Measurements from ENCODE around the gene ACAA1.
"Not testable (repeated sequence)": the region's sequence is repeated elsewhere in the genome, so short reads cannot be mapped to it uniquely, and the experiment has no call there.

The ACAA1 gene

DNA sequence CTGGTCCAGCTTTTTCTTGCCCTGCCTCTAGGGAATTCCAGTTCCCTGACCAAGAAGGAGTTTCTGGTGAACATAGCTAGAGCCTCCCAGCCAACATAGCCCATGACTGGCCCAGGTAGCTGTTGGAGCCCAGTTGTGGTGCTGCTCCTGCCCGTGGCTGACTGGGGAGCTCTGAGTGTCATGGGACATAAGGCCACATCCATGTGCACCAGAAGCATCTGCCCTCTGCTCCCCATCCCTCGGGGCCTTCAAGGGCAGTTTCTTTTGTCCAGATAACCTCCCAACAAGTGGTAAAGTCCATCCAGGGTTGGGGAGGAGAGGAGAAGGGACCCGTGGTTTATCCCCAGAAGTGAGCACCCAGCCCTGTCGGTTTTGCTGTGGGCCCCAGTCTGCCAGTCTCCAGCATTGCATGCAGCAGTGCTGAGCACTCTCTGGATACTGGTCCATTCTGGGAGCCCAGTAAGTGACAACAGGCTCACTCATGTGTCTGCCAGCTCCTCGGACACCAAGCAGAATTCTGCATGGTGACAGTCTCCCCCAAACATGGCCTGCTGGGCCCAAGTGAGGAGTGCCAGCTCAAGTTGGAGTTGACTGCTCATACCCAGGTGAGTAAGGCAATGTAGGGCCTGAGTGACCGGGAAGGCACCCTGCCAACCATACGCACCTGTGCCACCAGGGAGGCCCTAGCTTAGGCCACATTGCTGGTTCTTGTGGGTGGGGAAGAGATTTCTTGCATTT, 28.8 kb downstream of the ACAA1 start:
- no peak for DNase-seq (ENCODE audit: low read depth in 2 of 2)

DNA sequence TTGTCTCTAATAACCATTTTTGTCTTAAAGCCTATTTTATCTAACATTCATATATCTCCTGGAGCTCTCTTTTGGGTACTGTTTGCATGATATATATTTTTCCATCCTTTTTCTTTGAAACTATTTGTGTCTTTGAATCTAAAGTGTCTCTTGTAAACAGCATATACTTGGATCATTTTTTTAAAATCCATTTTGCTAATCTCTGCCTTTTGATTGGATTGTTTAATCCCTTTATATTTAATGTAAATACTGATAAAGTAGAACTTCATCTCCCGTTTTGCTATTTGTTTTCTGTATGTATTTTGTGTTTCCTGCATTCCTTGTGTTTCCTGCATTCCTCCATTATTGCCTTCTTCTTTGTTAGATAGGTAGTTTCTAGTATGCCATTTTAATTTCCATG, 31.4 kb downstream of the ACAA1 start:
- DNase-seq (ENCODE audit: low read depth in 2 of 2) = no peak

- DNase-seq (ENCODE audit: low read depth in 2 of 2) = no peak
Measured at GRCh38 chr3:38102444-38102814, 34.5 kb downstream of the ACAA1 start.

DNA sequence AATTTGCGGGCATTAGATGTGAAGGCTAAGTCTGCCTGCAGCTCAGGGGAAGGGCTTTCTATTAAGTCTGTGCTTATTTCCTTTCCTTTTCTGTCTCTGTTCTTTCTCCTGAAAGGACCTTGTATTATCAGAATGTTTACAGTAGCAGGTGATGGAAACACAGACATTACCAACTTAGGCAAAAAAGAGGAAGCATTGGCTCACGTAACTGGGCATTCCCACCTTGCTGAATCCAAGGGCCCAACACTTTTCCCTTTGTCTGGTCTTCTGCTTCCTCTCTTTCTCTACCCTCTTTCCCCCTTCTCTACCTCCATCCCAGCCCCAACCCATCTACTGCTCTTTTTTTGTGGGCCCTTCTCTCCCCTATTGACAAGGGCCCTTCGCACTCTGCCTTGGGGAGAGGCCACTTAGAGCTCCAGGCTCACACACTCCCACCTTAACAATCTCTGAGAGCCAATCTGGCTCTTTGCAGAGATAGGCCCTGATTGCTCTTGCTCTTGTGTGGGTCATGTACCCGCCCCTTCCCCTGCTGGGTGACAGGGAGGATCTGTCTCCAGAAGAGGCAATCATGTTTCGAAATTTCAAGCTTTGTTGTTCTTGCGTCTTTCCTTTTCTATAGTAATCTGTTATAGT, 35.0 kb downstream of the ACAA1 start:
- no peak for DNase-seq (ENCODE audit: low read depth in 2 of 2)

DNA sequence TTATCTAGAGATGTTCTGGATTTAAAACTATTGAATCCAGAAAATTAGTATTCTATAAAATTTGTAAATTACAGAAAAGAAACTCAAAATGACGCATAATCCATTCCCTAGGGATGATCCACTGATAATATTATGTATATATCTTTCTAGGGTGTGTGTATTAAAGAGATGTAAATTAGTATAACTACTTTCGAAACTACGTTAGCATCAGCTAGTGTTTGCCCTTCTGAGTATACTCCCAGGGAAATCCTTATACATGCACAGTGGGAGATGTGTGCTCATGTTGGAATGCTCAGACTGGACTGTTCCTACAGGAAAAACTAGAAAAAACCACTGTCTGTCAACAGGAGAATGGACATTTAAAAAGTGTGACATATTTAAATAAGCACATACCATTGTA, 36.4 kb downstream of the ACAA1 start:
- DNase-seq (ENCODE audit: low read depth in 2 of 2) = no peak

DNA sequence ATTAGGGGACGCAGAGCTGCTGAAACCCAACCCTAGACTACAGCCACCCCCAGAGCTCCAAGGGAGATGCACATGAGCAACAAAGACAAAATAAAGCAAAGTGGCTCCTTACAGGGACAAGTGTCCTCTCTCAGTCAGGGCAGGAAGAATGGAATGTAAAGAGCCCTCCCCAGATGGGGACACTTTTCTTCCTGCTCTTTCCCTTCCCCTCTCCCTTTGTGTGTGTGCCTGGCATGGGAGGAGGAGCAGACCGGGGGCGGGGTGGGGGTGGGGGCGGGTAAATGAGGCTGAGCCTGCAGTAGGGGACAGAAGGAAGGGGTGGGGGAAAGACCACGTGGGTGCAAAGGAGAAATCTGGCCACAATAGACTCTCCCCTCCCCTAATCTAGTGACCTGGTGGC, 37.4 kb downstream of the ACAA1 start:
- no peak for DNase-seq (ENCODE audit: low read depth in 2 of 2)

DNA sequence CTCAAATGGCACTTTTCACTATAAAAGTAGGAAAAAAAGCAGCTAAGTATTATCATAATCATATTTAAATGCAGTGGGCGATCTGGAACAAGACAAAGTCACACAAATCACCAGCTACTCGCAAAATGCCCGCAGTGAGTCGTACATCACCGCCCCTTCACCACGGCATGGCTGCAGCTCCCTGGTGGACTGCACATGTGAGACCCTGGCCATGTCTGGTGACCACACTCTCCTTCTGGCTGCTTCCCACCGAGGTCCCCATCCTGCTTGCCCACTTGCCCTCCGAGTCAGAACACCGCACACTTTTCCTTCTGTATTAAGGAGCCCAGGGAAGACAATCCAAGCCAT, 38.6 kb downstream of the ACAA1 start:
- DNase-seq (ENCODE audit: low read depth in 2 of 2) = no peak

GRCh38 chr3:38097446-38098375, 39.2 kb downstream of the ACAA1 start:
- no peak for DNase-seq (ENCODE audit: low read depth in 2 of 2)

DNA sequence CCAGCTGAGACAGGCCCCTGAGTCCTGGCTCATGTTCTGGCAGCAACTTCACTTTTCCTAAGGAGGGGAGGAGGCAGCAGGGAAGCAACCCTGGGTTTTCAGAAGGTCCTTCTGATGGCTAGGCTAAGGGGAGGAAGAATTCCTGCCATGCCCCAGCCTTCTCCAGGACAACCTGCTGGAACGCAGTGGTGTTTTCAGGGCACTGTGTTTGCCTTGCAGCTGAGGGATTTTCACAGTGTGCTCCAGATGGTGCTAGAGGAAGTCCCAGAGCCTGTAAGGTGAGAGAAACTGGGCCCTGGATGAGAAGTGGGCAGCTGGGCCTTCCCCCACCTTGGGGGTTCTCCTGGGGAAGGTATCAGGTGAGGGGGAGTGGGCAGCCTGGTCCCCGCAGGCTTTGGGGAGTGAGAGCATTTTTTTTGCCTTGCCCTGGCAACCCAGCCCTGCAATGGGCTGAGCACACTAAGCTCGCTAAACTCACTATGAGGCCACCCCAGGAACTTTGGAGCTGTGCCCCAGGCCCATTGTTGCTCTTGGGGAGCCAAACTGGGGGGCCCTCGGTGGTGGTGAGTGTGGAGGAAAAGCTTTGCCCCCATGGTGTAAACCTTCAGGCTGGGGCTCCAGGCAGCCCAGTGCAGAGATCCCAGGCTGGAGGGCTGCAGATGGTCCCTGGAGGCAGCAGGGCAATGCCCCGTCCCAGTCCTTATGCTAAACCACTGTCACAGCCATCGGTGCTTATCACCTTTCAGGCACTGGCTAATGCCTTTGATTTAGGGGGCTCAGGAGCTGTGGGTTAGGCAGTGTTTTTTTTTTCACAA, 41.1 kb downstream of the ACAA1 start:
- DNase-seq (ENCODE audit: low read depth in 2 of 2) = no peak

GRCh38 chr3:38094999-38095398, 41.9 kb downstream of the ACAA1 start:
- DNase-seq (ENCODE audit: low read depth in 2 of 2) = no peak

DNA sequence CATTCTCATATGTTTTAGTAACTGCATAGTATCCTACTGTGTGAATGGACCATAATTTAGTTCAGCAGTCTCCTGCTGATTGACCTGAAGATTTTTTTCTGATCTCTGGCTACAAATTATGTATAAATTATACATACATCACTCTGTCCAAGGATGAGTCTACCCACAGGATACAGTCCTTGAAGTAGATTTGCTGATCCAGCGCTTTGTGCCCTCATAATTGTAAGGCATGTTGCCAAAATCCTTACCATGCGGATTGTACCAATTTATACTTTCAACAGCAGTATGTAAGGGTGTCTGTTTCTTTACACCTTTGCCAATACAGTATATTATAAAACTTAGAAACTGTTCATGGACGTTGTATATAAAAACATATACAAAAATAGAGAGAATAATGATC, 46.5 kb downstream of the ACAA1 start:
- DNase-seq (ENCODE audit: low read depth in 2 of 2) = no peak

GRCh38 chr3:38089163-38089562, 47.8 kb downstream of the ACAA1 start:
- DNase-seq (ENCODE audit: low read depth in 2 of 2) = no peak

DNA sequence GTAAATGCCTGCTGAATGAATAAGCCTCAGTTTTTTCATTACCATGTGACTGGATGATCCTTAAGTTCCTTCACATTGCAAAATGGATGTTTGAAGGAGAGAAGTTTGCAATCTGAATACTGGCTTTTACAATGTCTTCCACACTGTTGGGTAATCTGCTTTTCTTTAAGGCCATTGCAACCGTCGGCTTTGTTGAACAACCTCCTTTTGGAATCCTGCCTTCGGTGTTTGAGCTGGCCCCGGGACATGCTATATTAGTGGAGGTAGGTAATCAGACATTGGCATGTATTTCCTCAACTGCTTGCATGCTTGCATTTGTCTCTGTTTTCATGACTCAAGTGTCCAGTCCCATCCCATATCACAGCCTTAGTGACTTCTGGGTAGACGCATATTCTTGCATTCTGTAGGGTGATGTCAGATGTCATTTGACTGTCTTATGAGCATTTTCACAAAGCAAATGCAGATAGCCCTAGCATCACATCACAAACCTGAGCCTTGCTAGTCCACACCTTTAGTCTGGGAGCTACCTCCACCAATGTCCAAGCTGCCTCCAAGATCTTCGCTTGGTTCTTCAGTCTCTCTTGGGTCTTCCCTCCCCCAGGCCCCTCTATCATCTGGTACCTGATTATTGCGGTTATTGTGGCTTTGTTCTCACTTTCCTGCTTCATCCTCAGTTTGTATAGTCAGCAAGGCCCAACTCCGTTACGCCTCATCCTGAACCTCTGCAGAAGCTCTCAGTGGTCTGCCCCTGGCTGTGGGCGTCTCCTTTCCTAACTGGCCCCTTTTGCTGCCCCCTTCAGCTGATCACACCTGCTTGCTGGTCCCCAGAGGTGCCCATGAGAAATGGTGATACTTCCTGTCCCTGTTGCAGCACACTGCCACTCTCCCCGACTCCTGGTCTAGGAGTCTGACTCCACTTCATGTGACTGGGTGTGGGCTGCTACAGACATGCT, 48.5 kb downstream of the ACAA1 start:
- DNase-seq (ENCODE audit: low read depth in 2 of 2) = no peak

DNA sequence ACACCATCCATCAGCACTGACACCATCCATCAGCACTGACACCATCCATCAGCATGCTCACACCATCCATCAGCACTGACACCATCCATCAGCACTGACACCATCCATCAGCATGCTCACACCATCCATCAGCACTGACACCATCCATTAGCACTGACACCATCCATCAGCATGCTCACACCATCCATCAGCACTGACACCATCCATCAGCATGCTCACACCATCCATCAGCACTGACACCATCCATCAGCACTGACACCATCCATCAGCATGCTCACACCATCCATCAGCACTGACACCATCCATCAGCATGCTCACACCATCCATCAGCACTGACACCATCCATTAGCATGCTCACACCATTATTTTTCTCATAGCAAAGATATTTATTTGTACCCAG, 49.6 kb downstream of the ACAA1 start:
- DNase-seq (ENCODE audit: low read depth in 2 of 2) = not testable (repeated sequence)

- DNase-seq (ENCODE audit: low read depth in 2 of 2) = no peak
Measured at GRCh38 chr3:38086496-38086895, 50.4 kb downstream of the ACAA1 start.

DNA sequence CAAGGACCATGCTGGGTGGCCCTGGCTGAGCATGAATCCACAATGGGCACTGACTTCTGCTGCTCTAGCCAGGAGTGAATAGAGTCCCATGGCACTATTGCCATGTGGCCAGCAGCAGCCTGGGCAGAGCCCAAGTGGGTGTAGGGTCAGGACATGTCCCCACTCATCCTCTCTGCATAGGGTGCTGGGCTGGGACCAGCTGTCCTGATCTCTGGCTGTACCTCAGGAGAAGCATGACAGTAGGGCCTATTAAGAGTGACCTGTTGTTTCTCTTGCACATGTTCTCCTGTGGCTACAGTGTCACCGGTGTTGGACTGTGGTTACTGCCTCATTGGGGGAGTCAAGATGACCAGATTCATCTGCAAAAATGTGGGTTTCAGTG, 51.0 kb downstream of the ACAA1 start:
- no peak for DNase-seq (ENCODE audit: low read depth in 2 of 2)

DNA sequence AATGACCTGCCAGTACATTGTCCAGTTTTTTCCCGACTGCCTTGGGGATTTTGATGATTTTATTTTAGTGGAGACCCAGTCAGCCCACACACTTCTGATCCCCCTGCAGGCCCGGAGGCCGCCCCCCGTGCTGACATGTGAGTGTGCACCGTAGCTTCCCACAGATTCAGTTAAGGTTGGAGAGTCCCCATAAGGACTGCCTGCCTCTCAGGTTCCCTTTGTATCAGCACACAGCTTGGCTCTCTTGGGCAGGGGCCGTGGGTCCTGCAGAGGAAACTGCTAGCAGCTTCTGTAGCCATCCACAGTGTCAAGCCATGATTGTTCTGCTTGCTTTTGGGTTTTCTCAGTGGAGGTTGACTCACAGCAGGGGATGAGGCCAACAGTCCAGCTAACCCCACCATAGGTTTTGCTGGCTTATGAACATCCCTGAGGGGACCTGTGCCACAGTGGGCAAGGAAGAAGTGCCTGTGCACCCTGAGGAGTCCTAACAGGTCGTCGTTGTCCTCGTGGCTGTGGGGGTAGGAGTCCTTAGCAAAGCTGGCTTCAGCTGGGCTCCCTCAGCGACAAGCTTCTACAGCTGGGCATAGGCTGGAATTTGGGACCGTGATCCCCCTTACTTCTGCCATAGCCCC, 51.5 kb downstream of the ACAA1 start:
- no peak for DNase-seq (ENCODE audit: low read depth in 2 of 2)

DNA sequence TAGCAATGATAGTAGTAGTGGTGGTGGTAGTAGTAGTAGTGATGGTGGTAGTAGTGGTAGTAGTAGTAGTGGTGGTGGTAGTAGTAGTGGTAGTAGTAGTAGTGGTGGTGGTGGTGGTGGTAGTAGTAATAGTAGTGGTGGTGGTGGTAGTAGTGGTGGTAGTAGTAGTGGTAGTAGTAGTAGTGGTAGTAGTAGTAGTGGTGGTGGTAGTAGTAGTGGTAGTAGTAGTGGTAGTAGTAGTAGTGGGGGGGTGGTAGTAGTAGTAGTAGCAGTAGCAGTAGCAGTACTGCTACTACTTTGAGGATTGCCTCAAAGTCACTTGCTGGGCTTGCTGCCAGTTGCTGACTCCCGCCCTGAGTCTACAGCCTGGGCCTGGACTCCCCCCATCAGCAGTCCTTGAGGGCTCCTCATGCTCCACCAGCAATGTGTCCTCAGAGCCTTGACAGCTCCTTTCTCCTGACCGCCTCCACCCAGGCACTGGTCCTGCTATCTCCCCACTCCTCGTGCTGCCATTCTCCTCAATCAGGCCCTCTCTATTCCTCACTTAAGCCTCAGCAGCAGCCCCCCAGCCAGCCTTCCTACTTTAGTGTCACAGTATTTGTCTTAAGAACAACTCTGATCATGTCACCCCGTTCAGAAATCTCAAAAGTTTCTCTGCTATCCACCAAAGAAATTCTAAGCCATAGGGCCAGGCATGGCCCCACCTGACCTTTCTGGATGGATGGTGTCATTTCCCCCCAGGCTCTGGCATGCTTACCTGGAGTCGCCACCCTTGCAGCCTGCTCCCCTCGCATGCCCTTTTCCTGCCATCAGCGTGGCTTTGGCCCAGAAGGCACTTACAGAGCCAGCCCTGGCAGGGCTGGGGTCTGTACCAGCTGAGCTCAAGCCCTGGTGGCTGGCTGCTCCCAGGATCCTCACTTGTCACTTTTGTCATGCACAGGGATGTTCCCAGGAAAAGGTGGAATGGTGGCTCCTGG, 52.3 kb downstream of the ACAA1 start:
- DNase-seq (ENCODE audit: low read depth in 2 of 2) = no peak

- no peak for DNase-seq (ENCODE audit: low read depth in 2 of 2)
Measured at GRCh38 chr3:38083871-38084333, 53.0 kb downstream of the ACAA1 start.
